HepG2 (cell line): ENCODE measurements around the gene CDKL2. TPM values are rescaled to one million over a fixed set of nuclear protein-coding genes. Genes with fewer than 3 reads are reported as not detected.

Source experiments
- CBX2 ChIP-seq, 2 experiments: fragments of 200-600 bp in 1 of 2; sonication (generic); formaldehyde crosslinking in 1 of 2; IDR thresholded peaks; 2 replicates each; pipeline versions ENCODE4 v1.7.0 to v1.8.1; 2018 to 2022; ENCODE audit warnings: low read depth in 2 of 2, low read length in 1 of 2, mild to moderate bottlenecking in 1 of 2, missing genetic modification reagents in 1 of 2
- CC2D1A ChIP-seq: sonication (generic); formaldehyde crosslinking; IDR thresholded peaks from 2 replicates; pipeline ENCODE4 v1.8.1; 2023; ENCODE audit warnings: mild to moderate bottlenecking, missing genetic modification reagents
- CCAR2 ChIP-seq: fragments of 200-400 bp; formaldehyde crosslinking; optimal IDR thresholded peaks from 2 replicates; pipeline ENCODE3; 2018; ENCODE audit warnings: low read depth, mild to moderate bottlenecking, low read length, moderate library complexity
- CHD4 ChIP-seq: fragments of 200-600 bp; sonication (generic); IDR thresholded peaks from 2 replicates; pipeline ENCODE4 v1.7.0; 2017; ENCODE audit warnings: mild to moderate bottlenecking, low read length, borderline replicate concordance
- IKZF1 ChIP-seq: fragments of 450-650 bp; IDR thresholded peaks from 2 replicates; pipeline ENCODE4 v1.7.1; 2016
- NR2F6 ChIP-seq, 2 experiments: IDR thresholded peaks; 2 replicates each; pipeline ENCODE4 v1.6.1; 2016; ENCODE audit warnings: antibody characterized with exemption in 1 of 2, mild to moderate bottlenecking in 1 of 2
- RFX3 ChIP-seq: IDR thresholded peaks from 2 replicates; pipeline ENCODE4 v1.6.1; 2016; ENCODE audit warnings: missing biosample characterization, missing genetic modification reagents
- SRY ChIP-seq: sonication (generic); formaldehyde crosslinking; IDR thresholded peaks from 2 replicates; pipeline ENCODE4 v1.8.0; 2022; ENCODE audit warnings: mild to moderate bottlenecking, missing genetic modification reagents
- ZNF253 ChIP-seq: sonication (generic); formaldehyde crosslinking; IDR thresholded peaks from 2 replicates; pipeline ENCODE4 v1.8.0; 2022; ENCODE audit warnings: mild to moderate bottlenecking, missing genetic modification reagents, borderline replicate concordance
- ZNF501 ChIP-seq: sonication (generic); formaldehyde crosslinking; IDR thresholded peaks from 2 replicates; pipeline ENCODE4 v1.5.1; 2020; ENCODE audit warnings: mild to moderate bottlenecking, moderate library complexity, missing genetic modification reagents
- polyA plus RNA-seq, 8 experiments: library from polyadenylated mRNA; depleted of rRNA in 3 of 8; stranded (reverse) in 7 of 8; unstranded in 1 of 8; fragments of >200 nt; fragmentation: Illumina TruSeq in 4 of 8; extraction: Trizol in 4 of 8; gene quantifications; 2 replicates each; pipeline versions ENCODE4 v1.2.1 to v1.2.3, GENCODE V29; 2011 to 2016; ENCODE audit warnings: low read depth in 4 of 8, missing spikeins in 1 of 8, mixed read lengths in 1 of 8; ENCODE audit not compliant: insufficient read depth in 1 of 8
- total RNA-seq, 5 experiments: library from RNA; depleted of rRNA; stranded (reverse); fragments of >200 nt; fragmentation: Illumina TruSeq; extraction: Trizol; gene quantifications; 2 replicates each; pipeline ENCODE4 v1.2.3, GENCODE V29; 2016; ENCODE audit warnings: low read depth in 1 of 5
- TF ChIP-seq, protein P1 (sequence below): IDR thresholded peaks from 2 replicates; pipeline ENCODE4 v1.6.1; 2016
- TF ChIP-seq, protein P2 (sequence below): sonication (generic); formaldehyde crosslinking; IDR thresholded peaks from one replicate; pipeline ENCODE4 v1.5.1; 2020; ENCODE audit warnings: mild to moderate bottlenecking, missing genetic modification reagents; ENCODE audit errors: not compliant biosample characterization
- TF ChIP-seq, protein P3 (sequence below): IDR thresholded peaks from 2 replicates; pipeline ENCODE4 v1.6.1; 2016; ENCODE audit warnings: low read depth, control low read depth
- TF ChIP-seq, protein P4 (sequence below): IDR thresholded peaks from 2 replicates; pipeline ENCODE4 v1.6.1; 2018; ENCODE audit warnings: missing genetic modification reagents
- TF ChIP-seq, protein P5 (sequence below): IDR thresholded peaks from 2 replicates; pipeline ENCODE4 v1.6.1; 2016; ENCODE audit warnings: mild to moderate bottlenecking, missing biosample characterization, missing genetic modification reagents

CDKL2 gene
- total and polyA plus RNA-seq, 2 of the 13 experiments (the other 11 are each of a cell fraction or from before 2014, with no cell fraction given): not detected

DNA sequence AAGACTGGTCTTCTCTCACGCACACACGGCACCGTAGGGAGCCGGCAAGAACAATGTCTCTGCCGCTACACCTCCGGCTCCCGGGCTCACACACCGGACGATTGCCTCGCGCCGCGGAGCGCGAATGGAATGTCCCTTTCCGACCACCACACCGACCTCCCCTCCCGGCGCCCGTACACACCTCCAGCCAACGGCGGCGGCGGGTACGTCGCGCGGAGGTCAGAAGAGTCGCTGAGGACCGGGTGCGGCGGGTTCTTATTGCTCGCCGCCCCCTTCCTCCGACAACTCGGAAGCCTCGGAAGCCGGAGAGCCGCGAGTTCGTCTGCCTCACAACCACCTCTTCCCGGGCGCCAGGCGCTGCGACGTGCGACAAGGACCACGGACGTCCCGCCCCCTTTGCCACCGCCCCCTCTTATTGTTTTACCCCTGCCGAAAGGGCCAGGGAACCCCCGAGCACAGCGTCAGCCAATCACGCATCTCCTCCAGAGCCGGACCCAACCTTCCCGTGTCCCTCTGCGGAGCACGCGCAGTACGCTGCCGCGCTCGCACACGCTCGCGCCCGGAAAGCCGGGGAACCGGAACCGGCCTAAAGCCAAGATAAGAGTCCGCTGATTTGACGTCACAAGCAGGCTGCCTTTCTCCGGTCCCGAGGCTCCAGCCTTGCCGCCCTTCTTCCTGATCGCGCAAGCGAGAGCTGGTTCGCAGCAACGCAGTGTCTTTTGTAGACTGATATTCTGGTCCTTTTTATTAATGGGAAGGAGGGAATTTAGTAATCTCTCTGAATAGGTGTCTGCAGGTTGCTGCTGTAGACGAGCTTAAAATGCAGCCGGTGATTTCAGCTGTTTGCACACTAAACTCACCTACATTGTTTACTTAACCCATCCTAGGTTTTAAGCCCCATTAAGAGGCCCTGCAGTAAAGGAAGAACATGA lies 43.0 kb upstream of the CDKL2 start, which contains the start of gene G3BP2 (continued):
- TF ChIP-seq CHD4: no peak
- TF ChIP-seq CCAR2: no peak
- TF ChIP-seq RFX3 (CRISPR knock-in tag): no peak
- TF ChIP-seq, protein P1, sequence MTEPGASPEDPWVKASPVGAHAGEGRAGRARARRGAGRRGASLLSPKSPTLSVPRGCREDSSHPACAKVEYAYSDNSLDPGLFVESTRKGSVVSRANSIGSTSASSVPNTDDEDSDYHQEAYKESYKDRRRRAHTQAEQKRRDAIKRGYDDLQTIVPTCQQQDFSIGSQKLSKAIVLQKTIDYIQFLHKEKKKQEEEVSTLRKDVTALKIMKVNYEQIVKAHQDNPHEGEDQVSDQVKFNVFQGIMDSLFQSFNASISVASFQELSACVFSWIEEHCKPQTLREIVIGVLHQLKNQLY (CRISPR knock-in tag): no peak
- TF ChIP-seq, protein P2, sequence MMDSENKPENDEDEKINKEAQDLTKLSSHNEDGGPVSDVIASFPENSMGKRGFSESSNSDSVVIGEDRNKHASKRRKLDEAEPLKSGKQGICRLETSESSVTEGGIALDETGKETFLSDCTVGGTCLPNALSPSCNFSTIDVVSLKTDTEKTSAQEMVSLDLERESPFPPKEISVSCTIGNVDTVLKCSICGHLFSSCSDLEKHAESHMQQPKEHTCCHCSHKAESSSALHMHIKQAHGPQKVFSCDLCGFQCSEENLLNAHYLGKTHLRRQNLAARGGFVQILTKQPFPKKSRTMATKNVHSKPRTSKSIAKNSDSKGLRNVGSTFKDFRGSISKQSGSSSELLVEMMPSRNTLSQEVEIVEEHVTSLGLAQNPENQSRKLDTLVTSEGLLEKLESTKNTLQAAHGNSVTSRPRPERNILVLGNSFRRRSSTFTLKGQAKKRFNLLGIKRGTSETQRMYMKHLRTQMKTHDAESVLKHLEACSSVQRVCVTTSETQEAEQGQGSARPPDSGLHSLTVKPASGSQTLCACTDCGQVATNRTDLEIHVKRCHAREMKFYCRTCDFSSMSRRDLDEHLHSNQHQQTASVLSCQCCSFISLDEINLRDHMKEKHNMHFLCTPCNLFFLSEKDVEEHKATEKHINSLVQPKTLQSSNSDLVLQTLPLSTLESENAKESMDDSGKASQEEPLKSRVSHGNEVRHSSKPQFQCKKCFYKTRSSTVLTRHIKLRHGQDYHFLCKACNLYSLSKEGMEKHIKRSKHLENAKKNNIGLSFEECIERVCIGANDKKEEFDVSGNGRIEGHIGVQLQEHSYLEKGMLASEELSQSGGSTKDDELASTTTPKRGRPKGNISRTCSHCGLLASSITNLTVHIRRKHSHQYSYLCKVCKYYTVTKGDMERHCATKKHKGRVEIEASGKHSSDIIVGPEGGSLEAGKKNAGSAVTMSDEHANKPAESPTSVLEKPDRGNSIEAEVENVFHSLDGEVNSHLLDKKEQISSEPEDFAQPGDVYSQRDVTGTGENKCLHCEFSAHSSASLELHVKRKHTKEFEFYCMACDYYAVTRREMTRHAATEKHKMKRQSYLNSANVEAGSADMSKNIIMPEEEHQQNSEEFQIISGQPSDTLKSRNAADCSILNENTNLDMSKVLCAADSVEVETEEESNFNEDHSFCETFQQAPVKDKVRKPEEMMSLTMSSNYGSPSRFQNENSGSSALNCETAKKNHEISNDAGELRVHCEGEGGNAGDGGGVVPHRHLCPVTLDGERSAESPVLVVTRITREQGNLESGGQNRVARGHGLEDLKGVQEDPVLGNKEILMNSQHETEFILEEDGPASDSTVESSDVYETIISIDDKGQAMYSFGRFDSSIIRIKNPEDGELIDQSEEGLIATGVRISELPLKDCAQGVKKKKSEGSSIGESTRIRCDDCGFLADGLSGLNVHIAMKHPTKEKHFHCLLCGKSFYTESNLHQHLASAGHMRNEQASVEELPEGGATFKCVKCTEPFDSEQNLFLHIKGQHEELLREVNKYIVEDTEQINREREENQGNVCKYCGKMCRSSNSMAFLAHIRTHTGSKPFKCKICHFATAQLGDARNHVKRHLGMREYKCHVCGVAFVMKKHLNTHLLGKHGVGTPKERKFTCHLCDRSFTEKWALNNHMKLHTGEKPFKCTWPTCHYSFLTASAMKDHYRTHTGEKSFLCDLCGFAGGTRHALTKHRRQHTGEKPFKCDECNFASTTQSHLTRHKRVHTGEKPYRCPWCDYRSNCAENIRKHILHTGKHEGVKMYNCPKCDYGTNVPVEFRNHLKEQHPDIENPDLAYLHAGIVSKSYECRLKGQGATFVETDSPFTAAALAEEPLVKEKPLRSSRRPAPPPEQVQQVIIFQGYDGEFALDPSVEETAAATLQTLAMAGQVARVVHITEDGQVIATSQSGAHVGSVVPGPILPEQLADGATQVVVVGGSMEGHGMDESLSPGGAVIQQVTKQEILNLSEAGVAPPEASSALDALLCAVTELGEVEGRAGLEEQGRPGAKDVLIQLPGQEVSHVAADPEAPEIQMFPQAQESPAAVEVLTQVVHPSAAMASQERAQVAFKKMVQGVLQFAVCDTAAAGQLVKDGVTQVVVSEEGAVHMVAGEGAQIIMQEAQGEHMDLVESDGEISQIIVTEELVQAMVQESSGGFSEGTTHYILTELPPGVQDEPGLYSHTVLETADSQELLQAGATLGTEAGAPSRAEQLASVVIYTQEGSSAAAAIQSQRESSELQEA (CRISPR knock-in tag): peak; percentile 44
- peak; percentile 41; the same call in 1 of the 2 replicates for TF ChIP-seq ZNF253 (CRISPR knock-in tag)
- TF ChIP-seq, protein P3, sequence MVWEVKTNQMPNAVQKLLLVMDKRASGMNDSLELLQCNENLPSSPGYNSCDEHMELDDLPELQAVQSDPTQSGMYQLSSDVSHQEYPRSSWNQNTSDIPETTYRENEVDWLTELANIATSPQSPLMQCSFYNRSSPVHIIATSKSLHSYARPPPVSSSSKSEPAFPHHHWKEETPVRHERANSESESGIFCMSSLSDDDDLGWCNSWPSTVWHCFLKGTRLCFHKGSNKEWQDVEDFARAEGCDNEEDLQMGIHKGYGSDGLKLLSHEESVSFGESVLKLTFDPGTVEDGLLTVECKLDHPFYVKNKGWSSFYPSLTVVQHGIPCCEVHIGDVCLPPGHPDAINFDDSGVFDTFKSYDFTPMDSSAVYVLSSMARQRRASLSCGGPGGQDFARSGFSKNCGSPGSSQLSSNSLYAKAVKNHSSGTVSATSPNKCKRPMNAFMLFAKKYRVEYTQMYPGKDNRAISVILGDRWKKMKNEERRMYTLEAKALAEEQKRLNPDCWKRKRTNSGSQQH (CRISPR knock-in tag): peak; percentile 31; the same call in 1 of the 2 replicates
- TF ChIP-seq, protein P4, sequence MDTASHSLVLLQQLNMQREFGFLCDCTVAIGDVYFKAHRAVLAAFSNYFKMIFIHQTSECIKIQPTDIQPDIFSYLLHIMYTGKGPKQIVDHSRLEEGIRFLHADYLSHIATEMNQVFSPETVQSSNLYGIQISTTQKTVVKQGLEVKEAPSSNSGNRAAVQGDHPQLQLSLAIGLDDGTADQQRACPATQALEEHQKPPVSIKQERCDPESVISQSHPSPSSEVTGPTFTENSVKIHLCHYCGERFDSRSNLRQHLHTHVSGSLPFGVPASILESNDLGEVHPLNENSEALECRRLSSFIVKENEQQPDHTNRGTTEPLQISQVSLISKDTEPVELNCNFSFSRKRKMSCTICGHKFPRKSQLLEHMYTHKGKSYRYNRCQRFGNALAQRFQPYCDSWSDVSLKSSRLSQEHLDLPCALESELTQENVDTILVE (CRISPR knock-in tag): peak; percentile 97
- no peak for TF ChIP-seq SRY (CRISPR knock-in tag)
- no peak for TF ChIP-seq CC2D1A (CRISPR knock-in tag)
- TF ChIP-seq, protein P5, sequence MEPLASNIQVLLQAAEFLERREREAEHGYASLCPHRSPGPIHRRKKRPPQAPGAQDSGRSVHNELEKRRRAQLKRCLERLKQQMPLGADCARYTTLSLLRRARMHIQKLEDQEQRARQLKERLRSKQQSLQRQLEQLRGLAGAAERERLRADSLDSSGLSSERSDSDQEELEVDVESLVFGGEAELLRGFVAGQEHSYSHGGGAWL: peak; percentile 50; the same call in 1 of the 2 replicates
- TF ChIP-seq IKZF1: no peak
- TF ChIP-seq NR2F6 (IDR thresholded peaks at IDR 0.05): no peak
- TF ChIP-seq NR2F6 (CRISPR knock-in tag; IDR thresholded peaks at IDR 0.05): no peak
- peak; percentile 83 for TF ChIP-seq ZNF501 (CRISPR knock-in tag)
- no peak for TF ChIP-seq CBX2 (IDR thresholded peaks at IDR 0.05; ENCODE audit: low read depth, low read length)
- no peak for TF ChIP-seq CBX2 (CRISPR knock-in tag; IDR thresholded peaks at IDR 0.05; ENCODE audit: low read depth)
